Measurements from ENCODE around the gene C1orf21.

C1orf21 gene

DNA sequence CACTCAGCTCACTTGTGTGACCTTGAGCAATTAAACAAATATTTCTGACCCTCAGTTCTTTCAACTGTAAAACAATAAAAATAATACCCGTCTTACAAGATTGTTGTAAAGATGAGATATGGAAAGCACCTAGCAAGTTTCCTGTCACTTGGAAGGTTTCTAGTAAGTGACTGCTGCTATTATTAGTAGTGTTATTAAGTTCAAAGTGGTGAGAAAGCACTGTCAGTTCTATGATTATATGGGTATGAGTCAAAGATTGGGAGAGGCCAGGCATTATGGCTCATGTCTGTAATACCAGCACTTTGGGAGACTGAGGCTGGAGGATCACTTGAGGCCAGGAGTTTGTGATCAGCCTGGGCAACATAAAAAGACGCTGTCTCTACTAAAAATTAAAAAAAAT lies 145.4 kb downstream of the C1orf21 start:
- intact Hi-C loops (cut with DNase I): no loop called here
- no peak for DNase-seq

- no peak for DNase-seq
- intact Hi-C loops (cut with DNase I): no loop called here
Measured at GRCh38 chr1:184533049-184533448, 146.2 kb downstream of the C1orf21 start.

GRCh38 chr1:184533915-184534314 lies 147.1 kb downstream of the C1orf21 start:
- no peak for DNase-seq
- intact Hi-C loops (cut with DNase I): no loop called here

DNA sequence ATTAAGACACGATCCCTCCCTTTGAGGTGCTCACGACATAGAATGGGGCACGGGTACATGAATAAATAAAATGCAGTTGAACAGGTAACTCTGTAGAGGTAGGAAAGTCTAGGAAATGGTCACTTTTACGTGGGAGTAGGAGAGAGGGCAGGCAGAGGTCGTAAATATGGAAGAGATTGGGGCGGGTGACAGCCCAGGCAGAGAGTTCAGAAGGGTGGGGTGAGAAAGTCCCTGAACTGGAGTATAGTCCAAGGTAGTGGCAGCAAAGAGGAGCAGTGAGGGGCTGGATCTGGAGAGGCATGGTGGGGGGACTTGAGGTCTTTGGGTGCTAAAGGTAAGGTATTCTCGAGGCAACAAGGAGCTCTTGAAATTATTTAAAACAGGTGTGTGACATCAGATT lies 147.9 kb downstream of the C1orf21 start:
- intact Hi-C loops (cut with DNase I): no loop called here
- no peak for DNase-seq

GRCh38 chr1:184535191-184535970 lies 148.6 kb downstream of the C1orf21 start:
- intact Hi-C loops (cut with DNase I): no loop called here
- no peak for DNase-seq

DNA sequence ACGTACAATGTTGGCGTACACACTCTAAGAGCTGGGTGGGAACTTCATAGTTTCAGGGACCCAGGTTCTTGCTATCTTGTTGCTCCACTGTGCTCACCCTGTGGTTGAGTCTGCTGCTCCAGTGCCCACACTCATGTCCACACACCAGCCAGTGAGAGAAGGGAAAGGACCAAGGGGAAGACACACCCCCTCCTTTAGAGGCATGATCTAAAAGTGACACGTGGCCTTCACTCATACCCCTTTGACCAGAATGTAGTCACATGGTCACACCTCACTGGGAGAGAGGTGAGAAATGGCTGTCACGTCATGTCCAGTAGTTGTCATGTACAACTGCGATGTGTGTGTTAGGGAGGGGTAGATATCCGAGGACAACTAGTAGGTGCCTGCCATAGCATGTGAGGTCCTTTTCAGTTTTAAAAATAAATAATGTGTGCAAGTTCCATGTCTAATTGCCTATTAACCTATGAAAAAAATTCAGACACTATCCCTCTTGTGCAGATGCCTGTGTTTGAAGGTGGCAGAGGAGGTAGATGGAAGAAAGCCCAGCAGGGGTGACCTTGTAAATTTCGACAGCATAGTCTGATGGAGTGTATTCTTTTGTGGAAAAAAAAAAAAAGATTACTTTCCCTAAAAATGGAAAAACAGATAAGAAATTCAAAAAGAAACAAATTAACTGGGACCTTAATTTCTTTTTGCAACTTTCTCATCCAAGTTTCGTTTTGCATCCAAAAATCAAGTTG lies 149.6 kb downstream of the C1orf21 start:
- intact Hi-C loops (cut with DNase I): no loop called here
- no peak for DNase-seq

DNA sequence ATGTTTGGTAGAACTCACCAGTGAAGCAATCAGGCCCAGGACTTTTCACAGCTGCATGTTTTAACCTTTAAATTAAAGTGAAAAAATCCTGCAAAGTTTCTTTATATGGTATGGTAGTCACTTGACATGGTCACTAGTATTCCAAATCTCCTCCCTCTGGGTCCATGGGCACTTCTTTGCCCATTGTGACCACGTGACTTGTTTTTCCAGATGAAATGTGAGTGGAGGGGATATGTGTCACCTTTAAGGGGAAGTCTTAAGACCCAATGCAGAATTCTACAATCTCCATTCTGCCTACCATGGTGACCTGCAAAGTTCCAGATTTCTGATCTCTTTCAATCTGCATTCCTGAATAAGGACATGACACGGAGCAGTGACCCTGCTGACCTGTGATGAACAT lies 152.8 kb downstream of the C1orf21 start:
- DNase-seq: no peak
- intact Hi-C loops (cut with DNase I): no loop called here

- intact Hi-C loops (cut with DNase I): no loop called here
Measured at GRCh38 chr1:184541537-184542152, 154.8 kb downstream of the C1orf21 start.

GRCh38 chr1:184542291-184542690 lies 155.5 kb downstream of the C1orf21 start:
- intact Hi-C loops (cut with DNase I): no loop called here
- DNase-seq: no peak

More at GRCh38 chr1:184541537-184542152, 154.8 kb downstream of the C1orf21 start:
- DNase-seq: no peak

GRCh38 chr1:184545601-184546000 lies 158.8 kb downstream of the C1orf21 start:
- peak in 1 of 42 donors; percentile 39 for DNase-seq
- intact Hi-C loops (cut with DNase I): no loop called here

DNA sequence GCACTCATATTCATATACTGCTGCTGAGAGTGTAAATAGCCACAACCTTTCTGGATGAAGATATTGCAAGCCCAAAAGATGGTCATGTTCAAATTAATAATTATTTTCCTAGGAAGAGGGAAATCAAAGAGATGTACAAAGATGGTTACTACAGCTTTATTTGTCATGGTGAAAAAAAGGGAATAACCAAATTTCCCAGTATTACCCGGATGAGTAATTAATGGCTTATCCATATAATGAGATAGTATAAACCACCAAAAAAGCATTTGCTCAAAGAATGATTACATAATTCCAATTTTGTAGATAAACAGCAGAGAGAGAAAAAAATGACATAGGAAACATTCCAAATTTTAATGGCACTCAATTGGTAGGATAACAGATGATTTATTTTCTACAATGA lies 165.6 kb downstream of the C1orf21 start:
- intact Hi-C loops (cut with DNase I): no loop called here
- DNase-seq: no peak

- intact Hi-C loops (cut with DNase I): no loop called here
- no peak for DNase-seq
Measured at GRCh38 chr1:184553845-184554244, 167.0 kb downstream of the C1orf21 start.

DNA sequence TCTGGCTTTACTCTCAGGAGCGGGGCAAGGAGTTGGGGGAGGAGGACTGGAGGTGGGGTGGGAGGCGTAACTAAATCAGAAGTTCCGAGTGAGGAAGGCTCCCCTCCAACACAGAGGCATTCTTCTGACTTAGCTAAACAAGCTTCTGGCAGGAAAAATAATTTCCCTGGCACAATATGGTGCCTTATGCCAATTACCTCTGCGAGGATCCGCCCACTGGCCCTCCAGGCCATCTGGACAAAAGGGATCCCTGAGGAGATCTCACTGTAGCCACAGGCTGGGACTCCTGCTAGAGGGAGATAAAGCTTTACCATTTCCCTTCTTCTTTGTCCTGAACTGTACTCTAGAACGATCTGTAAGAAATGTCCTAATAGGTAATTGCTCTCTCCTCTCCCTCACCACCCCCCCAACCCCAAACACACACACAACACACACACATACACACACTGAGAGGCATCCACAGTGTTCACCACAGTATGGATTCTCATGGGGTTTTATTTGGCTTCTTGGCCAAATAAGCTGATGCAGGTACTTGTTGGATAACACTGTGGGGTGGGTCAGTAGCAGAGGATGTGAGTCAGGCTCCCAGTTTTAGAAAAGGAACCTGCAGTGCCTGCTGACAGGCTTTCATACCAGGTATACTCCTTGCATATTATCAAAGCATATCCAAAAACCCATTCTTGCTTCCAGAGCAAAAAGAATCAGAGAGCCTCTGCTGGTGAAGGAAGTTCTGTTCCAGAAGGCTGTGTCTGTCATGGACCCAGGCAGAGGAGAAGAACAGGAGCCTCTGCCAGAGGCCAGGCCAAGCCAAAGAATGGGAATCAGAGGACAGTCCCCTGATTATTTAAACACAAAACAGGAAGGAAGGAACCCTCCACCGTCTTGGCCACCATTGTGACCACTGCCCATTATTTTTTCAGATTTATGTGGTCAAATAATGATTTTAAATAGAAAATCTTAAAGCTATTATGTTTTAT lies 169.1 kb downstream of the C1orf21 start:
- DNase-seq: no peak
- intact Hi-C loops (cut with DNase I): no loop called here

DNA sequence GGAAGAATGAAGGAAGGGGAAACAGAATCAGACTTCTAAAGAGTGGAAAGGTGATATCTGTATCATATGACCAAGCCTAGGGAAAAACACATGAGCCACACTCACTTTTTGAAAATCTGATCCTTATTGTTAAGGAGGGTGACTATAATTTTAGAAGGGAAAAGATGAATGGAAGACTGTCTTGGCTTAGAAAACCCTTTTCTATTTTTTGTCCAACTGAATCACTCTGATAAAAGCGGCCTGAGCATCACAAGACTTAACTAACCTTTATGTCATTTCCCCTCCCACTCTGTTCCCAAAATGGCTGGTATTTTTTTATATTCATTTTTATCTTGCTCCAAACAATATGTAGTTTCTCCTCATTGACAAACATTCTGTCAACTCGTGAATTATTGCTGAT lies 169.8 kb downstream of the C1orf21 start:
- intact Hi-C loops (cut with DNase I): no loop called here
- DNase-seq: no peak

DNA sequence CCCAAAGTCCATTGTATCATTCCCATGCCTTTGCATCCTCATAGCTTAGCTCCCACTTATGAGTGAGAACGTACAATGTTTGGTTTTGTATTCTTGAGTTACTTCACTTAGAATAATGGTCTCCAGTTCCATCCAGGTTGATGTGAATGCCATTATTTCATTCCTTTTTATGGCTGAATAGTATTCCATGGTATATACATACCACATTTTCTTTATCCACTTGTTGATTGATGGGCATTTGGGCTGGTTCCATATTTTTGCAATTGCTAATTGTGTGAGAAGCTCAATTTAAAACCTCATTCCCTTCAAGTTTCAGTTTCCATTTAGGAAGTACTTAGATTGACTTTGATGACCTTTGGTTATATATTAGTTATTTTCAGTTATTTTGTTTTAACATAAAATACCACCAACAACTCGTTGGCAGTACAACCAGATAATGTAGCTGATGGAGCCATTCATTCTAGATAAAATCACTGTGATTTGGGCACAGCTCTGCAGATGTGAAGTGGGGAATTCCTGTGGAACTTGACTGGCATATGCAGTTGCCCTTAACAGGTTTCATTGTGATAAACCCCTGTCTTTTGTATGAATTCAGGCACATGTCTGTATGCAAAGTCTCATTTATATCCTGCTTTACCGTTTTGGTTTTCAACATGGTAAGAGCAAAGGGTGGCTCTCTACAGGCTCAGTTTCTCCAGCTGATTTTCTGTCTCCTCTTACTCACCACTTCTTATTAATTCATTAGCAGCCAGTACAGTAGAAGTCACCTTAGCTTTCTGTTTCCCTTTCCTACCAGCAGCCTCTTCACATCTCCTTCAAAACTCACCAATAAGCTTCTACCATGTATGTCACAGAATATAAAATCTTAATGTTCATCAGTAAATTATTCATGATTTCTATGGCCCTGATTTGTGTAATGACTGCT lies 170.9 kb downstream of the C1orf21 start:
- DNase-seq: no peak
- intact Hi-C loops (cut with DNase I): no loop called here

DNA sequence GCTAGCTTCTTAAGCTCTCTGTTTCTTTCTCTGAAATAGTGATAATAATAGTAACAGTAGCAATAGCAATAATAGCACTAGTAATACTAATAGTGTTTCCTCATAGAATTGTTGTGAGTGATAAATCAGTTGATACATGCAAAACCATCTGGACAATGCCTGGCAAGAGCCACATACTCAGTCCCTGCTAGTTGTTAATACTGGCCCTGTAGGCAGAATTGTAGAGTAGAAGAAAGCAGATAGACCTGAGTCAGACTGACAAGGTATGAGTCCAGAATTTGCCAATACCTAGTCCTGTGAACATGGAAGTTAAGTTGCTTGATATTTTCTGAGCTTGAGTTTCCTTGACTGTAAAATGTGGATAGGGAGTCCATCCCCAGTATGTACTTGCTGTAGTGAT lies 171.9 kb downstream of the C1orf21 start:
- intact Hi-C loops (cut with DNase I): no loop called here
- no peak for DNase-seq

DNA sequence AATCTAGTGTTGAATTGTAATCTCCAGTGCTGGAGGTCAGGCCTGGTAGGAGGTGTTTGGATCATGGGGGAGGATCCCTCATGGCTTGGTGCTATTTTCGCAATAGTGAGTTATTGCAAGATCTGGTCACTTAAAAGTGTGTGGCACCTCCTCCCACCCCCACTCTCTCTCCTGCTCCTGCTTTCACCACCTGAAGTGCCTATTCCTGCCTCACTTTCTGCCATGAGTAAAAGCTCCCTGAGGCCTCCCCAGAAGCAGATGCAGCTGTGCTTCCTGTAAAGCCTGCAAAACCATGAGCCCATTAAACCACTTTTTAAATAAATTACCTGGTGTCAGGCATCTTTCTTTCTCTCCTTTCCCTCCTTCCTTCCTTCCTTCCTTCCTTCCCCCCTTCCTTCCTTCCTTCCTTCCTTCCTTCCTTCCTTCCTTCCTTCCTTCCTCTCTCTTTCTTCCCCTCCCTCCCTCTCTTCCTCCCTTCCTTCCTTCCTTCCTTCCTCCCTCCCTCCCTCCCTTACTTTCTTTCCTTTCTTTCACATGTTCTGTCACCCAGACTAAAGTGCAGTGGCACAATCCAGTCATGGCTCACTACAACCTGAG lies 172.4 kb downstream of the C1orf21 start:
- no peak for DNase-seq
- intact Hi-C loops (cut with DNase I): no loop called here

DNA sequence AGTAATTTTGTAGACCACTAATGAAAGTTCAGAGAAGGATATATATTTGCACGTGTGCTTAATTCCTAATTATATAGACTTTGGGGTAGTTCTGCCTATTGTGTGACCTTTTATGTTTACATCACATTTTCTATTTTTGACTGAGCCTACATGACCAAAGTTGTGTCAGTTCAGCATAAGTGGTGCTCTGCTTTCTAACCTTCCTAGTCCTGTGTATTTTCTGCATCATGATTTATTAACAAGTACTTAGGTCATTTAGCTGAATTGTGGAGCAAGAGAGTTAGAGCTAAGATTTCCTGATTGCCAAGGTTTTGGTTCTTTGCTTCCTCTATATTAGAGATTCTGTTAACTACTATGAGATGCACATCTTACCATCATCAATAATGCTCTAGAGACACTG lies 176.0 kb downstream of the C1orf21 start:
- no peak for DNase-seq
- intact Hi-C loops (cut with DNase I): no loop called here

Data from head of caudate nucleus (tissue), 42 donors.